ENCODE measurements around the gene AEBP2.

DNA sequence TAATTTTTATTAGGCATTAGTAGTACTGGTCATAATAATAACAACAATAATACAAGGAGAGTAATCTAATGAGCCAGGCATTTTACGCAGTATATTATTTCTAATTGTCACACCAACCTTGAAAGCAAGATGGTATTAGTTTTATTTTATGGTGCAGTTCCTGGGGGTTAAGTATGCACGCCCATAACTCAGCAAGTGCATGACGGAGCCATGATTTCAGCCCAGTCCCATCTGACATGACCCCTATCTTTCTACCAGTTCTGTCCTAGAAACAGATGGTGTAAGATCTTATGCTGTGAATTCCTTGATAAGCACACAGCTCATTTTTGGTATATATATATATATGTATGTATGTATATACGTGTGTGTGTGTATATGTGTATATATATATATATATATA lies 106.0 kb downstream of the AEBP2 start:
- no peak for TF ChIP-seq POLR2A (IDR thresholded peaks at IDR 0.05; ENCODE audit: low read depth, low read length)
- TF ChIP-seq PAX5 (IDR thresholded peaks at IDR 0.05; ENCODE audit: insufficient read depth, low read length, severe bottlenecking), result no peak
- no peak for TF ChIP-seq POLR2AphosphoS5 (IDR thresholded peaks at IDR 0.05; ENCODE audit: low read depth, low read length)
- no peak for TF ChIP-seq TAF1 (IDR thresholded peaks at IDR 0.05; ENCODE audit: low read depth, low read length)
